ENCODE results near the gene ST13. TPM values are rescaled to one million over a fixed set of nuclear protein-coding genes. Genes with fewer than 3 reads are reported as not detected.

Gene ST13
- total and polyA plus RNA-seq, 9 of the 15 experiments (the other 6 are each of a cell fraction or from before 2014, with no cell fraction given), result 53.6 to 311 (median 195) TPM

DNA sequence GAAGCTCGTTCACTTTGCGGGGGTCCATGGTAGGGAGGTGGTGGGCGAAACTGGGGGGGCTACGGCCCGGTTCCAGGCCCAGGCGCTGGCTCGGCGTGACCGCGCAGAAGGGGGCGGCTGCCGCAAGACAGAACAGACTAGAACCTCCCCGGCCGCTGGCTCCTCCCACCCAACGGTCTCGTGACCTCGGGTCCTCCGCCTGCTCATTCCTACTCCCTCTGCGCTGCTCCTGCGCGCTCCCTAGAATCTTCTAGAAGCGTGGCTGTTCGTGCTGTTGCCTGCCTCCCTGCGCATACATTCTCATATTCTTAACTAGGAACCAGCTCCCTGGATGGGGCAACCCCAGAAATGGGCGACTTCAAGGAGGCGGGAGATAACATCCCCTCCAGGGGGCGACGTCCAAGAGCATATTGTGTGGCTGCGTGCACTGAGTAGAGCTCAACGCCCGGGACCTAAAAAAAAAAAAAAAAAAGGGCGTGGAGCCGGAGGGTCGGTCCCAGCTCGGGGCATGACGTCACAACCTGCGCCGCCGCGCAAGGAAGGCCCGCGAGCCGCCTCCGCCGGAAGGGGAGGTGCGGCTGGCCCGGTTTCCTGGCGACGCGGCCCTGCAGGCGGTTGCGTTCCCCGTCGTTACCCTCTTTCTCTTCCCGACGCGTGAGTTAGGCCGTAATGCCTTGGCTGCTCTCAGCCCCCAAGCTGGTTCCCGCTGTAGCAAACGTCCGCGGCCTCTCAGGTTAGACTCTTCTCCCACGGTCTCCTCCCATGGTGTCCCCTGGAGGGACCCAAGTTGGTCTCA, at the start of gene ST13, which contains the start of gene XPNPEP3 (continued):
- TF ChIP-seq ZNF407 (IDR thresholded peaks at IDR 0.05; ENCODE audit: low read depth) (no peak), CREB5 (CRISPR knock-in tag; IDR thresholded peaks at IDR 0.05) (no peak), ATF4 (CRISPR knock-in tag; IDR thresholded peaks at IDR 0.05) (no peak; the same call in 1 of the 2 replicates), TCF7 (IDR thresholded peaks at IDR 0.05; ENCODE audit: borderline replicate concordance) (no peak), ZKSCAN8 (CRISPR knock-in tag; IDR thresholded peaks at IDR 0.05) (no peak), HNRNPK (IDR thresholded peaks at IDR 0.05; ENCODE audit: low read depth, low read length, poor library complexity, severe bottlenecking) (no peak), SAP30 (IDR thresholded peaks at IDR 0.05; ENCODE audit: borderline replicate concordance, insufficient read depth, low read depth, low read length, poor library complexity, severe bottlenecking) (peak; percentile 55), ARID2 (IDR thresholded peaks at IDR 0.05) (no peak)
- TF ChIP-seq, protein P1, sequence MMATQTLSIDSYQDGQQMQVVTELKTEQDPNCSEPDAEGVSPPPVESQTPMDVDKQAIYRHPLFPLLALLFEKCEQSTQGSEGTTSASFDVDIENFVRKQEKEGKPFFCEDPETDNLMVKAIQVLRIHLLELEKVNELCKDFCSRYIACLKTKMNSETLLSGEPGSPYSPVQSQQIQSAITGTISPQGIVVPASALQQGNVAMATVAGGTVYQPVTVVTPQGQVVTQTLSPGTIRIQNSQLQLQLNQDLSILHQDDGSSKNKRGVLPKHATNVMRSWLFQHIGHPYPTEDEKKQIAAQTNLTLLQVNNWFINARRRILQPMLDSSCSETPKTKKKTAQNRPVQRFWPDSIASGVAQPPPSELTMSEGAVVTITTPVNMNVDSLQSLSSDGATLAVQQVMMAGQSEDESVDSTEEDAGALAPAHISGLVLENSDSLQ (IDR thresholded peaks at IDR 0.05), result no peak

All from K562 (cell line).